ENCODE data around the gene OSM. TPM values are rescaled to one million over a fixed set of nuclear protein-coding genes. Genes with fewer than 3 reads are reported as not detected.

Gene OSM
- total RNA-seq, 6 donors from 2014 or later, result 0.98 to 11.7 (median 5.1) TPM

GRCh38 chr22:30282616-30283046 is 16.0 kb upstream of the OSM start:
- DNase-seq (no peak), ATAC-seq (ENCODE audit: low FRiP score in 2 of 2) (no peak)
- H3K9me3 ChIP-seq, result no peaks in the 10 kb centered on the region
- no peak overlapping the region for H3K4me3 ChIP-seq
- no peak overlapping the region for H3K27ac ChIP-seq
- H3K4me1 ChIP-seq, result peaks cover 17 to 33% (median 24%) of the 10 kb centered on the region in 4 donors
- no peaks in the 10 kb centered on the region for H3K27me3 ChIP-seq
- peaks cover 7 to 36% (median 22%) of the 10 kb centered on the region in 4 donors for H3K36me3 ChIP-seq
- WGBS, 2 donors, result 62 to 73% methylated on average over 2 to 6 of the region's 7 CpGs
- TF ChIP-seq, protein P1, sequence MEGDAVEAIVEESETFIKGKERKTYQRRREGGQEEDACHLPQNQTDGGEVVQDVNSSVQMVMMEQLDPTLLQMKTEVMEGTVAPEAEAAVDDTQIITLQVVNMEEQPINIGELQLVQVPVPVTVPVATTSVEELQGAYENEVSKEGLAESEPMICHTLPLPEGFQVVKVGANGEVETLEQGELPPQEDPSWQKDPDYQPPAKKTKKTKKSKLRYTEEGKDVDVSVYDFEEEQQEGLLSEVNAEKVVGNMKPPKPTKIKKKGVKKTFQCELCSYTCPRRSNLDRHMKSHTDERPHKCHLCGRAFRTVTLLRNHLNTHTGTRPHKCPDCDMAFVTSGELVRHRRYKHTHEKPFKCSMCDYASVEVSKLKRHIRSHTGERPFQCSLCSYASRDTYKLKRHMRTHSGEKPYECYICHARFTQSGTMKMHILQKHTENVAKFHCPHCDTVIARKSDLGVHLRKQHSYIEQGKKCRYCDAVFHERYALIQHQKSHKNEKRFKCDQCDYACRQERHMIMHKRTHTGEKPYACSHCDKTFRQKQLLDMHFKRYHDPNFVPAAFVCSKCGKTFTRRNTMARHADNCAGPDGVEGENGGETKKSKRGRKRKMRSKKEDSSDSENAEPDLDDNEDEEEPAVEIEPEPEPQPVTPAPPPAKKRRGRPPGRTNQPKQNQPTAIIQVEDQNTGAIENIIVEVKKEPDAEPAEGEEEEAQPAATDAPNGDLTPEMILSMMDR (IDR thresholded peaks at IDR 0.05), result no peak
- TF ChIP-seq EP300 (IDR thresholded peaks at IDR 0.05) (no peak), POLR2A (IDR thresholded peaks at IDR 0.05) (no peak), POLR2AphosphoS5 (IDR thresholded peaks at IDR 0.05) (no peak)

DNA sequence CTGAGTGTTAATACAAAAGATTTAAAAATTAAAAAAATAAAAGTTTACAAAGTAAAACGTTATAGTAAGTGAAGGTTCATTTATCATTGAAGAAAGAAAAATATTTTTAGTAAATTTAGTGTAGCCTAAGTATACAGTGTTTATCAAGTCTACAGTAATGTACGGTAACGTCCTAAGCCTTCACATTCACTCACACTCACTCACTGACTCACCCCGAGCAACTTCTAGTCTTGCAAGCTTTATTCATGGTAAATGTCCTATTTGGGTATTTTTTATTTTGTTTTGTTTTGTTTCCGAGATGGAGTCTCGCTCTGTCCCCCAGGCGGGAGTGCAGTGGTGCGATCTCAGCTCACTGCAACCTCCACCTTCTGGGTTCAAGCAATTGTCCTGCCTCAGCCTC is 13.9 kb upstream of the OSM start:
- peaks cover 16 to 30% (median 23%) of the 10 kb centered on the region in 4 donors for H3K4me1 ChIP-seq
- no peak for DNase-seq
- no peak for ATAC-seq (ENCODE audit: low FRiP score in 2 of 2)
- 80 to 85% methylated on average over 8 of the region's 8 CpGs for WGBS, 2 donors
- peaks cover 7 to 26% (median 14%) of the 10 kb centered on the region in 4 donors for H3K36me3 ChIP-seq
- no peak overlapping the region for H3K27ac ChIP-seq
- no peaks in the 10 kb centered on the region for H3K27me3 ChIP-seq
- no peak overlapping the region for H3K4me3 ChIP-seq
- TF ChIP-seq, protein P1 (IDR thresholded peaks at IDR 0.05), result no peak
- TF ChIP-seq POLR2A (IDR thresholded peaks at IDR 0.05), result no peak
- no peak for TF ChIP-seq POLR2AphosphoS5 (IDR thresholded peaks at IDR 0.05)
- no peak for TF ChIP-seq EP300 (IDR thresholded peaks at IDR 0.05)
- no peaks in the 10 kb centered on the region for H3K9me3 ChIP-seq

DNA sequence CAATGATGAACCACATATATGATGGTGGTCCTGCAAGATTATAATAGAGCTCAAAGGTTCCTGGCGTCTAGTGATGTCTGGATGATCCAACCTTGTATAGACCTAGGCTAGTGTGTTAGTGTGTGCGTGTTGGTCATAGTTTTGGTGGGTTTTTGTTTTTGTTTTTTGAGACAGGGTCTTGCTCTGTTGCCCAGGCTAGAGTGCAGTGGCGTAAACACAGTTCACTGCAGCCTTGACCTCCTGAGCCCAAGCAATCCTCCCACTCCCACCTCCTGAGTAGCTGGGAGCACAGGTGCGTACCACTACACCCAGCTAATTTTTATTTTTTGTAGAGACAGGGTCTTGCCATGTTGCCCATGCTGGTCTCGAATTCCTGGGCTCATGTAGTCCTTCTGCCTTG is 13.3 kb upstream of the OSM start:
- Histone ChIP-seq H3K36me3 (peaks cover 1 to 20% (median 8%) of the 10 kb centered on the region in 4 donors), H3K4me1 (peaks cover 16 to 30% (median 23%) of the 10 kb centered on the region in 4 donors), H3K27me3 (no peaks in the 10 kb centered on the region), H3K27ac (peak overlapping the region in 1 of 4 donors; percentile 3), H3K9me3 (no peaks in the 10 kb centered on the region), H3K4me3 (no peak overlapping the region)
- TF ChIP-seq, protein P1 (IDR thresholded peaks at IDR 0.05), result no peak
- no peak for TF ChIP-seq POLR2A (IDR thresholded peaks at IDR 0.05)
- no peak for TF ChIP-seq EP300 (IDR thresholded peaks at IDR 0.05)
- no peak for TF ChIP-seq POLR2AphosphoS5 (IDR thresholded peaks at IDR 0.05)
- WGBS, 2 donors, result 85 to 91% methylated on average over 5 of the region's 5 CpGs
- no peak for DNase-seq
- no peak for ATAC-seq (ENCODE audit: low FRiP score in 2 of 2)

GRCh38 chr22:30279046-30279788 is 12.6 kb upstream of the OSM start:
- peaks cover 0 to 13% (median 2%) of the 10 kb centered on the region in 4 donors for H3K36me3 ChIP-seq
- peaks cover 16 to 30% (median 23%) of the 10 kb centered on the region in 4 donors for H3K4me1 ChIP-seq
- no peaks in the 10 kb centered on the region for H3K27me3 ChIP-seq
- DNase-seq (peak; percentile 80 to 90), ATAC-seq (ENCODE audit: low FRiP score in 2 of 2) (peak in 1 of 2 donors; percentile 78)
- TF ChIP-seq POLR2A (IDR thresholded peaks at IDR 0.05), result peak in 1 of 4 donors; percentile 30
- peak in 1 of 2 donors; percentile 46 for TF ChIP-seq POLR2AphosphoS5 (IDR thresholded peaks at IDR 0.05)
- peak in 1 of 4 donors; percentile 8 for TF ChIP-seq EP300 (IDR thresholded peaks at IDR 0.05)
- TF ChIP-seq, protein P1 (IDR thresholded peaks at IDR 0.05), result no peak
- H3K4me3 ChIP-seq, result no peak overlapping the region
- H3K27ac ChIP-seq, result peak overlapping the region in 1 of 4 donors; percentile 3
- no peaks in the 10 kb centered on the region for H3K9me3 ChIP-seq
- 61 to 70% methylated on average over 3 to 16 of the region's 16 CpGs for WGBS, 2 donors
